NK-92 treated with Interleukin-12 subunit alpha and Interleukin-12 subunit beta, amount 100 ng/mL, for 24 hours (cell line): ENCODE results near the gene AIG1.
"Not testable (repeated sequence)": the region's sequence is repeated elsewhere in the genome, so short reads cannot be mapped to it uniquely, and the experiment has no call there.

Experiments
- DNase-seq: peaks from one replicate; lab custom pipeline; 2025; lab: John Stamatoyannopoulos, UW

The AIG1 gene

GRCh38 chr6:143271024-143271423 lies 210.3 kb downstream of the AIG1 start:
- DNase-seq = no peak

DNA sequence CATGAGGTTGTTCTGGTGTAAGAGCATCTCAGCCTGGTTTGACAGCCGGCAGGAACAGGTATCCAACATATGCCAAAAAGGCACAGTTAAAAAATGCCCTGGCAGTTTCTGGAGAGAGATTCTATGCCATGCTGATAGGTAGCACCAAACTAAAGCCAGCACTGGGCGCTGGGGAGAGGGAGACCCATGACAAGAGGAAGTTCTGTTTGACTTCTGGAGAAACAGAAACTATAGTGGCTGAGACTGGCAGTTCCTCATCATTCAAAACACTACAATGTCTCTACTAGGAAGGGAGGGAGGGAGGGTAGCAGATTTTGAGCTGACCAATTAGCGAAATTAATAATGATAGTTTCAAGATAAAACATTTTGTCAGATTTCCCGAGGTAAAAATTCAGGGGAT lies 215.7 kb downstream of the AIG1 start:
- DNase-seq = no peak

DNA sequence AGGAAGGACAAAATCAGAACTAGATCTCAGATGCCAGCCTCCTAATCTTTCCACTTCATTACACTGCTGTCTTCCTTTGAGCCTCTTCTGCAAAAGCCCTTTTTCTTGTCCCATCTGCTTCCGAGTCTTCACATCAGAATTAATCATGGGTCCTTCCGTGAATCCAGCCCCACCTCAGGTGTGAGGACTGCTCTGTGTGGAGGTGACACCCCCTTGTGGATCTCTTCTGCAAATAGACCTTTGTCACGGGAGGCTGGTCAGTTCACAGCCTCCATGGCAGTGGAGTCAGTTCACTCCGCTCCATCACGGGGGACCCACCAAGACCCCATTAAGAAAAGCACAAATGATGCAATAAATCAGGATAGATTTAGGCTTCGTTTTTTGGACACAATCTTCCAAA lies 218.7 kb downstream of the AIG1 start:
- no peak for DNase-seq

DNA sequence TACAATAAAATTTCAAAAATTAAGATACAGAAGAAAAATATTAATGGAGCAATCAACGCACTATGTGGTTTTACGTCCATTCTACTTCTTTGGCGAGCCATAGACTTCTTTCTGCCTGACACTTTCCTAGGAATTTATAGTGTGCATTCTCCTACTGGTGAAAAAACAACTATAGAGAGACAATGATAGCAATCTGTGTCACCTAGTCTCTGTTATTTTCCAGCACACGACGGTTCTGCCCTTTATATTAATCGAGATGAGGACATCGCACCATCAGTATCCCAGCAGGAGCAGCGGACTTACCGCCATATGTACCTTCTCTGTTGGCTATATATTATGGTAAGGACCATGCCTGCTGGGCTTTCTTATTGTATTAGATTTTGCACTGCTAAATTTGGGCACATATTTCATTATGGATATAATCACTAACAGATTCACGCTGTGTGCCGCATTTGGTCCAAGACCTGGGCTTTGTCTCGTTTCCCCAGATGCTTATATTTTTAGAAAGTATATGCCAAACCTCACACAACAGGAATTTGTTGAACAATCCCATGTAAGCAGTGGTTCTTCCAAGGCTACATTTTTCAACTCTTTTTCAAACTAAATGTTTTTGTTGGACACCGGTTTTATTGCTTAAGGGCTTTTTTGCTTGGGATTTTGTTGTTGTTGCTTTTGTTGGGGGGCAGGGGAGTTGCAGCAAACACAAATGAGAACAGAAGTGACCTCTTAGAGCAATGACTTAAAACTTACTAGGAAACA lies 223.4 kb downstream of the AIG1 start:
- no peak for DNase-seq

DNA sequence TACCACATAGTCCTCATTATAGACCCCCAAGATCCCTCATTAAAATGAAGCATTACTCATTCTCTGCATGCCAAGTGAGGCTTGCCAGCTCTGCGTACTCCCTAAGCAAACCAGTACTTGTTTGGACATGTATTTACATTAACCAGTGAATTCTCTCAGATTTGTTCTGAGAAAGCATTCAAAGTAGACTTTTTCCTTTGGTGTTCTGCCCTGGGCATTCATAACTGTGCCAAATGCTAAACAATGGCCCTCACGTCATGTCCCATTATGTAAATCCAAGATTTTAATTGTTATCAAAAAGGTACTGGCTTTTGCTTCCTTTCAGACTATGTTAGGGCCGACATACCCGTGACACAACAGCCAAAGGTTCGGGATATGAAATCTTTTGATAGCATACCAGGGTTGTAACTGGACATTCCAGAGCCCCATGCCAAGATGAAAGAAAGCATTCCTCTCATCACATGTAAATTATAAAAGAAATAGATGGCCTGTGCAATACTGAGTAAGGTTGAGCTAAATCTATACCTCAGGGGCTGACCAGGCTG lies 225.6 kb downstream of the AIG1 start:
- DNase-seq = no peak

DNA sequence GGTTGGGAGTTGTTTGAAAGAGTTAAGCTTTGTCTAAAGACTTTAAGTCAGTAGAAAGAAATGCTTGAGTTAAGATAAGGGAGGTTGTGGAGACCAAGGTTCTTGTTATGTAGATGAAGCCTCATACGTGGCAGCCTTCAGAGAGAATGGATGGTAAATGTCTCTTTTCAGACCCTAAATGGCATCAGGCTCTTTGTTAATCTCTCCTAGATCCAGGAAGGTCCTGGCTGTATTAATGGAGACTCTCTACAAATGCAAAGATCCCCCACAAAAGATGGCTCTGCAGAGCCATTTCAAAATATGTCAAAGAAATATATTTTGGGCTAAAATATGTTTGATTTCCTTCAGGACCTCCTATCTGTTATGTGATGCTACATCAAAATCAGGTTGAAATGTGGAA lies 228.2 kb downstream of the AIG1 start:
- no peak for DNase-seq

DNA sequence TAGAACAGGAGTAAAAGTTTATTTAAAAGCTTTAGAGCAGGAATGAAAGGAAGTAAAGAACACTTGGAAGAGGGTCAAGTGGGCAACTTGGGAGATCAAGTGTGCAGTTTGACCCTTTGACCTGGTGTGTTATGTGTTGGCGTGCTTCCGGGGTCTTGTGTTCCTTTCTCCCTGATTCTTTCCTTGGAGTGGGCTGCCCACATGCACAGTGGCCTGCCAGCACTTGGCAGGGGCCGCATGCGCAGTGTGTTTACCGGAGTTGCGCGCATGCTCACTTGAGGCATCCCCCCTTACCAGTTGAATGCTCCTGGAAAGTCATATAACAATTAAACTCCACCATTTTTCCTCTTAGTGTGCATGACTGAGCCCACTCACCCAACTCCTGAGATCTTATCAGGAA lies 229.5 kb downstream of the AIG1 start:
- DNase-seq = no peak

- DNase-seq = no peak
These were observed 232.8 kb downstream of the AIG1 start for GRCh38 chr6:143293523-143293922.

DNA sequence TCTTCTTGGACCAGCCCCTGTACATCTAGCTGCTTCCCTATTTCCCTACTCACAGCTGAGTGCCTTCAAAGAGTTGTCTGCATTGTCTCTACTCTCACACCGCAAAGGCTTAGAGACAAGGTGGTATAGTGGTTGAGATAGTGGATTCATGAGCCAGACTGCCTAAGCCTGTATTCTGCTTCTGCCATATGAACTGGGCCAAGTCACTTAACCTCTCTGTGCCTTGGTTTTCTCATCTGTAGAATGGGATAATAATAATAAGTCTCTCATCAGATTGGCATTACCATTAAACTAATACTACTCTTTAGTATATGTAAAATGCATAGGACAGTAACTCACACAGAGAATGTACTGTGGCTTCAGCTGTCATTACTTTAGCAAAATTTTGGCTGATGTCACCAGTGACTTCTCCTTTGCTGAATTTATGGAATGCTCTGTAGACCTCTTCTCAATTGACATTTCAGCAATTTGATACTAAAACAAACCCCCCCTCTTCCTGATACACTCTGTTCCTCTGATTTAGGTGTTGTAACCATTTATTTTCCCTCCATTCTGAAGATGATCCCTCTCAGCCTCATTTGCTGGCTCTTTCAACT lies 233.7 kb downstream of the AIG1 start:
- no peak for DNase-seq

DNA sequence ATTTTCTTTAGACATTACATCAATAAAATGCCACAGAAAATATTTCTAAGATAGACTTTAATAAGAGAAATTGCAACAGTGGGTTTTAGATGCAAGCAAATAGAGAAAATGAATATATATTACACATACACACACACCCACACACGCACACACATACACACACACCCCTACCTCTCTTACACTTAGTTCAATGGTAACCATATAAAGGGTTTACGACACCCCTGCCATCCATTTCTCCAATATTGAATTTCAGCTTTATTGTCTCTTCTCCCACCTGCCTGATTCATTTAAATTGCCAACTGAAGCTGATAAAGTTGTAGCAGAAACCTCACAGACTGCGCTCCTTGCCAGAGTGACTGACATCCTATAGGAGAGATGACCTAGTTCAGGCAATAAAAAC lies 235.2 kb downstream of the AIG1 start:
- DNase-seq = no peak

- no peak for DNase-seq
These were observed 237.4 kb downstream of the AIG1 start for GRCh38 chr6:143298071-143298470.

DNA sequence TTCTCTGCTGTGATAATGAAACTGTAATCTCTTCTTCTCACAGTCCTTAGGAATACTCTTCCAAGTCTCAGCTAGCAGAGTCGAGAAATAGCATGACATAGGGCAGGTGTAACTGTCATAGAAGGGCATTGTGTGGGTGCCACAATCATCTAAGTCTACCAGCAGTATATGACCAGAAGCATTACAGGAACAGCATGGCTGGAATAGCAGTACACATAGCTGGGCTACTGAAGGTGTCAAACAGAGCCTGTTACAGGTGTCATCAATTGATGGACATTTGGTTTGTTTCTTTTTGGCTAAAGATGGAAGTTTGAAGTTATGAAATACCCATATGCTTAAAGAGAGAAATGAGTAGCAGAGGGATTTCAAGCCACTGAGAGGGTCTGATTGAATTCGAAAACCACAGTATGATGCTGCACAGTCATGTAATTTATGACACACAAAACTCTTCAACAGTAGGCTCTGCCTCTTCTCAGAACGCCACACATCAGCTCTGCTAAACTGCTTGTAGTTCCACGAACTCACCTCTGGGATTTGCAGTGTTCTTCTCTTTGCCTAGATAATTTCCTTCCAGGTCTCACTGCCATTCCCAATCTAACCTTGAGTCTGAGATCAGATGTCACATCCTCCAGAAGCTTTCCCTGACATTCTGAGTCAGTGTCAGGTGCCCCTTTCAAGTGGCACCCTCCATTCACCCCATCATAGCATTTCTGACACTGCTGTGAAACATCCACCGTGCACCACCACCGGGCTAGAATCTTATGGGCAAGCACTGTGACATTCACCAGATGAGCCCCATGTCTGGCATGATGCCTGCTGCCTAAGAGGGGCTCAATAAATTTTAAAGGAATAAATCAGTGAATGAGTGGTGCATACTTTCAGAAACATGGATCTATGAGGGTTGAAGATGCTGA lies 238.8 kb downstream of the AIG1 start:
- DNase-seq = no peak

DNA sequence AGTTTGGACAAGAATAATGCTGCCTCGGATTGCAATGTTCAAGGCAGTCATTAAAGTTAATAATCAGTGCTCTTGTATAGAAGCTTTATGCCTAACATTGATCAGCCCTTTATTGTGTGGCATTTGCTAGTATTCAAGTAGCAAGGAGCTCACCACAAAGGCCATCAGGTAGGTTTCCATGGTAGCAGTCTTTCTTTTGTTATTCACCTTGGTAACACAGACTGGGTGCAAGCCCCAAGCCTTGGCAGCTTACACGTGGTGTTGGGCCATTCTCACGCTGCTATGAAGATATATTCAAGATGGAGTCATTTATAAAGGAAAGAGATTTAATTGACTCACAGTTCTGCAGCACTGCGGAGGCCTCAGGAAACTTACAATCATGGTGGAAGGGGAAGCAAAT lies 240.5 kb downstream of the AIG1 start:
- no peak for DNase-seq

- DNase-seq = not testable (repeated sequence)
These were observed 247.1 kb downstream of the AIG1 start for GRCh38 chr6:143307760-143308159.

GRCh38 chr6:143313163-143313562 lies 252.5 kb downstream of the AIG1 start:
- DNase-seq = no peak

DNA sequence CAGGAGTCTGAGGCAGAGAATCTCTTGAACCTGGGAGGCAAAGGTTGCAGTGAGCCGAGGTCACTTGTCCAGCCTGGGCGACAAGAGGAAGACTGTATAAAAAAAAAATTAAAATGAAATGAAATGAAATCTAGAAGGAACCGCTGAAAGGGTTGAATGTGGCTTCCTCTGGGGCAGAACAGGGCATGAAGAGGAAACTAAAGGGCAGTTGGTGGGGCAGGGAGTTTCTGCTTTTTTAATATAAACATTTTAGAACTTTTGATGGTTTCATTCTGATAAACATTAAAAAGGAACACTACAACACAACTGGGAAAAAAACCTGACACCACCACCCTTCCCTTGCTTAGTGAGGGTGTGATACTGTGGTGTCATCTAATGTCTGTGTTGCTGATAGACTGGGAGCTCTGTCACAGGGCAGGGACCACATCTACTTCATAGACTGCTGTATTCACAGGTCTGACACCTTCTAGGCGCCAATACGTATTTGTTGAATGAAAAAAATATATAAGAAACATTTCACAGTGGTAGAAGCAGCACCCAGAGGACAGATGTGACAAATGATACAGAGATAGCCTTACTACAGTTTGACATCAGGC lies 260.9 kb downstream of the AIG1 start:
- no peak for DNase-seq

- DNase-seq = no peak
These were observed 261.7 kb downstream of the AIG1 start for GRCh38 chr6:143322386-143322785.

DNA sequence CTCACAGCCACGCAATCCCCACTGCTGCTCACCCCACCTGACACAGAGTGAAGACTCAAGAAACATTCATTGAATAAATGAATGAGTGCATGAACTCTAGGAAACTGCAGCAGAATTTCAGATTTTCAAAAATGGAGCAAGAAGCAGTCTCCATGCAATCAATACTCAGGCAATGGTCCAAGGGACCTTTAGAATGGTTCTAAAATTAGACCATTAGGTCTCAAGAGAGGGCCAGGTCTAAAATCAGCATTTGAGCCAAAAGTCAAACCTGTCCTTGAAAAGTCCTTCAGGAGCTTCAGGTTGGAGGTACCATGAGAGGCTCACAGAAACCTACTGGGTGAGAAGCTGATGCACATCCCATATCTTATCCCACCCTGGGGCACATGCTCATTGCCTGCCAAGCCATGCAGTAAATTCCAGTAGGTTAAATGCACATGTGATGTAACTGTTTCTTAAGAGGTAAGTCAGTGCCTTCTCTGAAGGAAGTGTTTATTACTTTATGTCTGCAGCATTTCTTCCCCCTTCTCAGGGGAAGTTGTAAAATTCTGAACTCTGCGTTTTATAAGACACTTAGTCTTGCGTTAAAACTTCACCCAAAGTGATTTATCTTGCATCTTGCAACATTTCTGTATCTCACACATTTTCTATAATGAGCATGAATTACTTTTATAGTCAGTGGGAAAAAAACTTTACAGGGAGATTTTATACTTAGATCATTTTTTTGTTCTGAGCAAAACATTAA lies 263.2 kb downstream of the AIG1 start:
- DNase-seq = no peak

GRCh38 chr6:143325379-143326140 lies 264.9 kb downstream of the AIG1 start:
- DNase-seq = no peak

GRCh38 chr6:143328876-143329275 lies 268.2 kb downstream of the AIG1 start:
- DNase-seq = no peak

- DNase-seq = no peak
These were observed 268.6 kb downstream of the AIG1 start for GRCh38 chr6:143329323-143329722.
